Smooth muscle cell (in vitro differentiated cells): ENCODE data around the gene SNX24. TPM values are rescaled to one million over a fixed set of nuclear protein-coding genes. Genes with fewer than 3 reads are reported as not detected.

Experiments
- DNase-seq: peaks from one replicate; lab custom pipeline; 2025; ENCODE audit not compliant: unreplicated experiment; lab: John Stamatoyannopoulos, UW
- H2AFZ ChIP-seq: fragments of 200-600 bp; sonication (generic); 2 replicates; pipeline ENCODE4 v1.6.0; 2016; ENCODE audit warnings: antibody characterized with exemption, low read depth, mild to moderate bottlenecking
- H3F3A ChIP-seq: fragments of 200-600 bp; sonication (generic); 2 replicates; pipeline ENCODE4 v1.6.0; 2017; ENCODE audit warnings: antibody characterized with exemption, low read depth
- H3K27ac ChIP-seq: fragments of 200-600 bp; sonication (generic); 2 replicates; pipeline ENCODE4 v1.5.1; 2016; ENCODE audit warnings: low read depth, mild to moderate bottlenecking
- H3K27me3 ChIP-seq: fragments of 200-600 bp; sonication (generic); 2 replicates; pipeline ENCODE4 v1.6.1; 2016; ENCODE audit warnings: low read depth, mild to moderate bottlenecking
- H3K36me3 ChIP-seq: fragments of 200-600 bp; sonication (generic); 2 replicates; pipeline ENCODE4 v1.5.1; 2016; ENCODE audit warnings: low read depth
- H3K4me1 ChIP-seq: fragments of 200-600 bp; sonication (generic); 2 replicates; pipeline ENCODE4 v1.5.1; 2016; ENCODE audit warnings: low read depth
- H3K4me2 ChIP-seq: fragments of 200-600 bp; sonication (generic); 2 replicates; pipeline ENCODE4 v1.6.0; 2016; ENCODE audit warnings: mild to moderate bottlenecking
- H3K4me3 ChIP-seq: fragments of 200-600 bp; sonication (generic); 2 replicates; pipeline ENCODE4 v1.5.1; 2016; ENCODE audit warnings: mild to moderate bottlenecking
- H3K79me2 ChIP-seq: fragments of 200-600 bp; sonication (generic); 2 replicates; pipeline ENCODE4 v1.6.0; 2016; ENCODE audit warnings: low read depth, mild to moderate bottlenecking
- H3K9ac ChIP-seq: fragments of 200-600 bp; sonication (generic); 2 replicates; pipeline ENCODE4 v1.6.0; 2016; ENCODE audit warnings: low read depth
- H3K9me3 ChIP-seq: fragments of 200-600 bp; sonication (generic); replicated peaks from 2 replicates; pipeline ENCODE4 v1.5.1; 2016; ENCODE audit warnings: low read depth
- H4K20me1 ChIP-seq: fragments of 200-600 bp; sonication (generic); 2 replicates; pipeline ENCODE4 v1.6.0; 2016; ENCODE audit warnings: low read depth
- WGBS: methylation state at CpG from one replicate; pipeline ENCODE4 v1.1.7; 2016; ENCODE audit warnings: low lambda C conversion rate; 5-methylcytosine and 5-hydroxymethylcytosine counted together
- polyA plus RNA-seq: library from polyadenylated mRNA; unstranded; fragments of >200 nt; fragmentation: Nextera tagmentation; extraction: Ambion mirVana; gene quantifications from 2 replicates; pipeline ENCODE4 v1.2.1, GENCODE V29; 2016
- total RNA-seq: library from RNA; depleted of rRNA; stranded (reverse); fragments of >200 nt; gene quantifications from 2 replicates; pipeline ENCODE4 v1.2.3, GENCODE V29; 2014
- TF ChIP-seq, protein P1 (sequence below): fragments of 200-600 bp; sonication (generic); IDR thresholded peaks from 2 replicates; pipeline ENCODE4 v1.5.1; 2017; ENCODE audit warnings: borderline replicate concordance, mild to moderate bottlenecking, antibody characterized with exemption; ENCODE audit not compliant: insufficient read depth, poor library complexity, severe bottlenecking

SNX24 gene
- total and polyA plus RNA-seq, 2 experiments from 2014 or later = 15.3 to 44.9 TPM

DNA sequence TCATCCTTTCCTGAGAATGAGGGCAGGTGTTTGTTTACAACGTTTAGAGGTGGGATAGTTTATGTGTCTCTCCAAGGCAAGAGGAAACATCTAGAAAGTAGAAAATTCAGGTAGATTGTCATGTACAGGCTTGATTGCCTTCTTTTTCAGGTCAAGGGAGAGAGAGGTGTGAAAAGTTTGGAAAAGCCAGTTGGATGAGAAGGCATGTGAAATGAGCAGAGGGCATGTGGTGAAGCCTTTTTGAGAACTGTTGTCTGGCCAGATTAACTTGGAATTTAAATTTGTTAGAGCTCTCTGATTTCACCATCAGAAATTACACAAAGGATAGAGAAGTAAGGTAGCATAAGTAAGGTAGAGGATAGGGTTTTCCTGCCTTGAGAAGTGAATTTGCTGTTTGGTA, 74.6 kb downstream of the SNX24 start:
- Histone ChIP-seq H3K4me1 (peaks cover 5% of the 10 kb centered on the region), H3K36me3 (no peaks in the 10 kb centered on the region), H3K27me3 (no peaks in the 10 kb centered on the region), H3K79me2 (peaks cover 33% of the 10 kb centered on the region), H3K4me2 (no peak overlapping the region), H3K9ac (no peak overlapping the region), H3K4me3 (no peak overlapping the region), H3F3A (peaks cover 6% of the 10 kb centered on the region), H3K27ac (no peak overlapping the region), H4K20me1 (peaks cover 53% of the 10 kb centered on the region), H3K9me3 (no peaks in the 10 kb centered on the region), H2AFZ (no peak overlapping the region)
- TF ChIP-seq, protein P1, sequence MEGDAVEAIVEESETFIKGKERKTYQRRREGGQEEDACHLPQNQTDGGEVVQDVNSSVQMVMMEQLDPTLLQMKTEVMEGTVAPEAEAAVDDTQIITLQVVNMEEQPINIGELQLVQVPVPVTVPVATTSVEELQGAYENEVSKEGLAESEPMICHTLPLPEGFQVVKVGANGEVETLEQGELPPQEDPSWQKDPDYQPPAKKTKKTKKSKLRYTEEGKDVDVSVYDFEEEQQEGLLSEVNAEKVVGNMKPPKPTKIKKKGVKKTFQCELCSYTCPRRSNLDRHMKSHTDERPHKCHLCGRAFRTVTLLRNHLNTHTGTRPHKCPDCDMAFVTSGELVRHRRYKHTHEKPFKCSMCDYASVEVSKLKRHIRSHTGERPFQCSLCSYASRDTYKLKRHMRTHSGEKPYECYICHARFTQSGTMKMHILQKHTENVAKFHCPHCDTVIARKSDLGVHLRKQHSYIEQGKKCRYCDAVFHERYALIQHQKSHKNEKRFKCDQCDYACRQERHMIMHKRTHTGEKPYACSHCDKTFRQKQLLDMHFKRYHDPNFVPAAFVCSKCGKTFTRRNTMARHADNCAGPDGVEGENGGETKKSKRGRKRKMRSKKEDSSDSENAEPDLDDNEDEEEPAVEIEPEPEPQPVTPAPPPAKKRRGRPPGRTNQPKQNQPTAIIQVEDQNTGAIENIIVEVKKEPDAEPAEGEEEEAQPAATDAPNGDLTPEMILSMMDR = no peak
- WGBS = 69% methylated on average over 1 of the region's 1 CpG
- no peak for DNase-seq

DNA sequence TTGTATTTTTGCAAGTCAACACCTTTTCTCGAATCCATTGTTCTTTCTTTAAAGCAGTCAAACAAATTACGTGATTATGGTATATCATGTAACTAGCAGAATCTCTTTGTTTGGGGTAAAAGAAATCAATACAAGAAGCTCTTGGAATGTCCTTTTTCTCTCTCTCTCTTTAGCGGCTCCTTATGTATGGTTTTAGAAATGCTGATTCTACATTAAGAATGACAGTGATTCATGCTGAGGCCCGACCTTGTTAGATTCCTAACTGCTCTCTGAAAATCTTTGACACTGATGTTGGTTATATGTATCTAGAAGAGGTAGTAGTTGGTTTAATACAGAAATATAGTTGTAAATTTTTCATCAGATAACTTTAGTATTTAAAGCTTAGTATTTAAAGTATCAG, 76.4 kb downstream of the SNX24 start:
- DNase-seq = no peak
- Histone ChIP-seq H3F3A (no peaks in the 10 kb centered on the region), H3K36me3 (no peaks in the 10 kb centered on the region), H3K4me2 (peak overlapping the region; percentile 64), H3K4me1 (no peaks in the 10 kb centered on the region), H3K27ac (peak overlapping the region; percentile 3), H4K20me1 (peaks cover 54% of the 10 kb centered on the region), H3K9ac (no peak overlapping the region), H2AFZ (no peak overlapping the region), H3K9me3 (no peaks in the 10 kb centered on the region), H3K27me3 (no peaks in the 10 kb centered on the region), H3K4me3 (no peak overlapping the region), H3K79me2 (peaks cover 34% of the 10 kb centered on the region)
- TF ChIP-seq, protein P1 = no peak
- WGBS = 33% methylated on average over 4 of the region's 4 CpGs

DNA sequence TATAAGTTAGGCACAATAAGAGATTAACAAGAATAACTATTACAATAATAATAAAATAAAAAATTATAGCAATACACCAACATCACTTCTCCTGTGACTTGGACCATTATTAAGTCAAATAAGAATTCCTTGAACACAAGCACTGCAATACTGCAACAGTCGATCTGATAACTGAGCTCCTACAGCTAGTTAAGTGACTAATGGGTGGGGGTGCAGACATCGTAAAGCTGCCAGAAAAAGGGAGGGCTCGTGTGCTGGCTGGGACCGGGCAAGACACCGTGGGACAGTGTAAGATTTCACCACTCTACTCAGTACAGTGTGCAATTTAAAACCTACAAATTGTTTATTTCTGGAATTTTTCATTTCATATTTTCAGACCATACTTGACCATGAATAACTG, 78.8 kb downstream of the SNX24 start:
- Histone ChIP-seq H3K9me3 (no peaks in the 10 kb centered on the region), H3K79me2 (peaks cover 22% of the 10 kb centered on the region), H3K4me2 (peak overlapping the region; percentile 2), H2AFZ (no peak overlapping the region), H3F3A (no peaks in the 10 kb centered on the region), H3K27ac (no peak overlapping the region), H3K27me3 (no peaks in the 10 kb centered on the region), H3K4me1 (no peaks in the 10 kb centered on the region), H3K4me3 (no peak overlapping the region), H3K9ac (no peak overlapping the region), H3K36me3 (no peaks in the 10 kb centered on the region), H4K20me1 (peaks cover 55% of the 10 kb centered on the region)
- 2% methylated on average over 5 of the region's 5 CpGs for WGBS
- TF ChIP-seq, protein P1 = no peak
- no peak for DNase-seq

DNA sequence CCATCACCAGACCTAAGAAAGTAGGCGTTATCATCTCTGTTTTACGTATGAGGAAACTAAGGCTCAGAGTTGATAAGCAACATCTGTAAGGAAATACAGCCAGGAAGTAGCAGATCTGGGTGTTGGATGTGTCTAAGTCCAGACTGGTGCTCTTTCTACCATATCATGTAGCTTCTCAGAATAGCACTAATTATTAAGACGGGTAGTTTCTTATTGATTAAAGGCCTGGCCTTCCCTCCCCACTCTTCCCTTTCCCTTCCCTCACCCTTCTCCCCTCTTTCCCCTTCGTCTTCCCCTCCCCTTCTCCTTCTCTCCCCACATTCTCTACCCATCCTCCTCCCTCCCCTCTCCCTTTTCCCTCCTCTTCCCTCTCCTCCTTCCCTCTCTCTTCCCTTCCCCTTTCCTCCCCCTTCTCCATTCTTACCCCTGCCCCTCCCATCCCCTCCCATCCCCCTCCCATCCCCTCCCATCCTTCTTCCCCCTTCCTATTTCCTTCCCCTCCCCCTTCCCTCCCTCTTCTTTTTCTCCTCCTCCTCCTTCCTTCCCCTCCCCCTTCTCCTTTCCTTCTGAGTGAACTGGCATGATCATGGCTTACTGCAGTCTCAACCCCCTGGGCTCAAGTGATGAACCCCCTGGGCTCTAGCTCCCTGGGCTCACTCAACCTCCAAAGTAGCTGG, 79.4 kb downstream of the SNX24 start:
- Histone ChIP-seq H3K79me2 (peaks cover 19% of the 10 kb centered on the region), H2AFZ (no peak overlapping the region), H3K4me1 (no peaks in the 10 kb centered on the region), H3K27ac (no peak overlapping the region), H3K4me3 (no peak overlapping the region), H3K9me3 (no peaks in the 10 kb centered on the region), H3K9ac (no peak overlapping the region), H3K4me2 (peak overlapping the region; percentile 2), H3K27me3 (no peaks in the 10 kb centered on the region), H3F3A (no peaks in the 10 kb centered on the region), H4K20me1 (peaks cover 55% of the 10 kb centered on the region), H3K36me3 (no peaks in the 10 kb centered on the region)
- TF ChIP-seq, protein P1 = no peak
- WGBS = 18% methylated on average over 3 of the region's 4 CpGs
- DNase-seq = no peak
